KMS-11 (cell line): ENCODE measurements around the gene NEFH.
A peak's percentile ranks its signal among the peaks of the same experiment; 100 is the strongest.

ENCODE experiments used
- H2AFZ ChIP-seq: fragments of 200-600 bp; sonication (generic); 2 replicates; pipeline ENCODE4 v1.6.1; 2016; ENCODE audit warnings: antibody characterized with exemption, mixed run types, low read depth
- H3K27ac ChIP-seq: fragments of 200-600 bp; sonication (generic); 2 replicates; pipeline ENCODE4 v1.6.1; 2016; ENCODE audit warnings: mild to moderate bottlenecking, mixed run types
- H3K27me3 ChIP-seq: fragments of 200-600 bp; sonication (generic); 2 replicates; pipeline ENCODE4 v1.6.1; 2017; ENCODE audit warnings: mild to moderate bottlenecking, low read depth, mixed run types, moderate library complexity; ENCODE audit not compliant: insufficient read depth
- H3K36me3 ChIP-seq: fragments of 200-600 bp; sonication (generic); 2 replicates; pipeline ENCODE4 v1.6.1; 2017; ENCODE audit warnings: mild to moderate bottlenecking, mixed run types; ENCODE audit not compliant: insufficient read depth
- H3K4me1 ChIP-seq: fragments of 200-600 bp; sonication (generic); 2 replicates; pipeline ENCODE4 v1.6.1; 2016; ENCODE audit warnings: mild to moderate bottlenecking, low read depth, mixed run types; ENCODE audit not compliant: poor library complexity, severe bottlenecking
- H3K4me2 ChIP-seq: fragments of 200-600 bp; sonication (generic); 2 replicates; pipeline ENCODE4 v1.7.0; 2016; ENCODE audit warnings: mild to moderate bottlenecking, mixed run types
- H3K4me3 ChIP-seq: fragments of 200-600 bp; sonication (generic); IDR thresholded peaks from 2 replicates; pipeline ENCODE4 v1.6.1; 2017; ENCODE audit warnings: low read depth, low read length, mixed read lengths; ENCODE audit not compliant: insufficient read depth
- H3K79me2 ChIP-seq: fragments of 200-600 bp; sonication (generic); 2 replicates; pipeline ENCODE4 v1.6.1; 2016; ENCODE audit warnings: low read depth, mixed run types; ENCODE audit not compliant: insufficient read depth
- H3K9ac ChIP-seq: fragments of 200-600 bp; sonication (generic); 2 replicates; pipeline ENCODE4 v1.6.1; 2016; ENCODE audit warnings: mild to moderate bottlenecking, mixed run types
- H4K20me1 ChIP-seq: fragments of 200-600 bp; sonication (generic); 2 replicates; pipeline ENCODE4 v1.6.1; 2016; ENCODE audit warnings: mild to moderate bottlenecking, mixed run types; ENCODE audit not compliant: insufficient read depth
- CTCF ChIP-seq: fragments of 200-600 bp; sonication (generic); conservative IDR thresholded peaks from 2 replicates; pipeline ENCODE4 v1.6.1; 2017; ENCODE audit warnings: low read depth, mild to moderate bottlenecking, antibody characterized with exemption, low read length, moderate library complexity, mixed read lengths

Gene NEFH

GRCh38 chr22:29463629-29464028 lies 16.4 kb upstream of the NEFH start:
- Histone ChIP-seq H3K79me2 (no peaks in the 10 kb centered on the region), H3K4me2 (no peak overlapping the region), H3K36me3 (no peaks in the 10 kb centered on the region), H4K20me1 (no peaks in the 10 kb centered on the region), H3K4me3 (no peak overlapping the region), H3K4me1 (no peaks in the 10 kb centered on the region), H3K27ac (no peak overlapping the region), H3K27me3 (no peaks in the 10 kb centered on the region; the same call in 1 of the 2 replicates), H2AFZ (no peak overlapping the region), H3K9ac (no peak overlapping the region)
- TF ChIP-seq CTCF = no peak

GRCh38 chr22:29464581-29464980 lies 15.4 kb upstream of the NEFH start:
- no peaks in the 10 kb centered on the region for H3K4me1 ChIP-seq
- no peaks in the 10 kb centered on the region for H4K20me1 ChIP-seq
- H3K4me2 ChIP-seq = no peak overlapping the region
- no peak overlapping the region for H2AFZ ChIP-seq
- H3K27me3 ChIP-seq = no peaks in the 10 kb centered on the region; the same call in 1 of the 2 replicates
- H3K9ac ChIP-seq = no peak overlapping the region
- H3K36me3 ChIP-seq = no peaks in the 10 kb centered on the region
- no peak overlapping the region for H3K27ac ChIP-seq
- no peak for TF ChIP-seq CTCF
- H3K79me2 ChIP-seq = no peaks in the 10 kb centered on the region
- H3K4me3 ChIP-seq = no peak overlapping the region

- Histone ChIP-seq H3K36me3 (no peaks in the 10 kb centered on the region), H3K27me3 (no peaks in the 10 kb centered on the region; the same call in 1 of the 2 replicates), H3K9ac (no peak overlapping the region), H3K4me2 (no peak overlapping the region), H3K27ac (no peak overlapping the region), H2AFZ (no peak overlapping the region), H3K4me1 (no peaks in the 10 kb centered on the region), H3K4me3 (no peak overlapping the region), H4K20me1 (no peaks in the 10 kb centered on the region), H3K79me2 (no peaks in the 10 kb centered on the region)
- TF ChIP-seq CTCF = no peak
Measured at GRCh38 chr22:29469755-29470154, 10.3 kb upstream of the NEFH start.

- no peaks in the 10 kb centered on the region for H4K20me1 ChIP-seq
- no peaks in the 10 kb centered on the region for H3K4me1 ChIP-seq
- no peak overlapping the region for H3K4me2 ChIP-seq
- no peak overlapping the region for H3K27ac ChIP-seq
- H3K9ac ChIP-seq = no peak overlapping the region
- no peak overlapping the region for H2AFZ ChIP-seq
- peak; percentile 56; the same call in 1 of the 2 replicates for TF ChIP-seq CTCF
- H3K4me3 ChIP-seq = no peak overlapping the region
- peaks cover 1% of the 10 kb centered on the region; the same call in 1 of the 2 replicates for H3K27me3 ChIP-seq
- no peaks in the 10 kb centered on the region for H3K79me2 ChIP-seq
- no peaks in the 10 kb centered on the region for H3K36me3 ChIP-seq
Measured at GRCh38 chr22:29470159-29470855, 9.7 kb upstream of the NEFH start.
